HG03432 (cell line): ENCODE measurements around the gene RAB33A.
A peak's percentile ranks its signal among the peaks of the same experiment; 100 is the strongest.

Experiments
- ATAC-seq: cut with Tn5 transposase; IDR thresholded peaks from one replicate; pipeline ENCODE4 v1.9.1; 2021; ENCODE audit warnings: mild to moderate bottlenecking, moderate library complexity; ENCODE audit not compliant: unreplicated experiment

The RAB33A gene

DNA sequence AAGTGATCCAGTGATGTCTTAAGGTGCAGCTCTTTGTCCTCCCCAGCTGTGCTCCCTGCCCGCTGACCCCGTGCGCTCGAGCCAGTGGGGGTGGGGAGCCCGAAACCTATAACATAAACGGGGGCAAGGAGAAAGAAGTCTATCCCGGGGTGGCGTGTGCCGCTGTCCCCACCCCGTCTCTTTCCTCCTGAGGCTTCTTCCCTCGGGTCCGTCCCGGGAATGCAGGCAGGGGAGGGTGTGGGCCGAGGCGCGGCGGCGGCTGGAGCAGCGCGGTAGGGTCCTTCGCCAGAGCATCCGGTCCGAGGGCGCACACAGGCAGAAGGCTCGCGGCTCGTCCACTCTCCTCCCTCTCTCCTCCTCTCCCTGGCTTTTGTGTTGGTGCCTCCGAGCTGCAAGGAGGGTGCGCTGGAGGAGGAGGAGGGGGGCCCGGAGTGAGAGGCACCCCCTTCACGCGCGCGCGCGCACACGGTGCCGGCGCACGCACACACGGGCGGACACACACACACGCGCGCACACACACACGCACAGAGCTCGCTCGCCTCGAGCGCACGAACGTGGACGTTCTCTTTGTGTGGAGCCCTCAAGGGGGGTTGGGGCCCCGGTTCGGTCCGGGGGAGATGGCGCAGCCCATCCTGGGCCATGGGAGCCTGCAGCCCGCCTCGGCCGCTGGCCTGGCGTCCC is at the start of gene RAB33A:
Gene RAB33A (plus strand): TSS at position 517 of the 681 bp plus-strand sequence. CDS start 101 bp downstream, at position 618.
- ATAC-seq: peak; percentile 13

DNA sequence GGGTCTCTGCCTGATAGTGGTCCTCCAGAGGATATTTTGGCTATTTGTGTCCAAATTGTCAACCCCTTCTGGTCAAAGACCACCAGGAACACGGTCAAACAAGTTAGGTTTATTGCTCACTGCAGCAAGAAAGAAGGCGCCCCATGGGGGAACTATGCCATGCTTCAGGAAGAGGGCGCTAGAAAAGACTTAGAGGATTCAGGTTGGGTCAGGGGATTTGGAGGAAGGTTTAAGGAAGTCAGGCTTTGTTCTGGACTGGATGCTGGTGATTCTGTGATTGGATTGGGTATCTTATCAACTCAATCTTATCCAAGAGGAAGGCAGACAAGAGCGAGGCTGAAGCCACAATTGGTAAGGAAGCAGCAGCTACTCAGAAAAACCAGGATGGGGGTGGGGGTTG is 47.2 kb upstream of the RAB33A start:
- no peak for ATAC-seq

GRCh38 chrX:130125091-130125874 is 46.5 kb upstream of the RAB33A start:
- ATAC-seq: no peak

- no peak for ATAC-seq
These were observed 40.8 kb upstream of the RAB33A start for GRCh38 chrX:130130990-130131389.

DNA sequence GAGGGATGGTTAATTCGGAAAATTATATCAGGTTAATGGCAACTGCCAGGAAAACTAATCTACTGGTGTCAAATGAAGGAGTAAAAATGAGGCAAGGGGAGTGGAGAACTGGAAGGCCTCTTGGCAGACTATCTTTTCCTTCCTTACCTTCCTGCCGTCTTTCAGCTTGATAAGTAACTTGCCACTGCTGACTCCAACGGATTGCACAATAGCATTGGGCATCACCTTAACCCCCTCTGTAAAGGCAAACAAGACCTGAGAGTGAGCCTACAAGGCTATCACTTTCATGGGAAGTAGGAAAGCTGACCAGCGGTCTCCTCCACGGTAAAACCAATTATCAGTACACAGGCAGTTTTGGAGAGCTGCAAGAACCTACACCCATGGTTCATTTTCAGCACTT is 35.3 kb upstream of the RAB33A start:
- ATAC-seq: no peak

DNA sequence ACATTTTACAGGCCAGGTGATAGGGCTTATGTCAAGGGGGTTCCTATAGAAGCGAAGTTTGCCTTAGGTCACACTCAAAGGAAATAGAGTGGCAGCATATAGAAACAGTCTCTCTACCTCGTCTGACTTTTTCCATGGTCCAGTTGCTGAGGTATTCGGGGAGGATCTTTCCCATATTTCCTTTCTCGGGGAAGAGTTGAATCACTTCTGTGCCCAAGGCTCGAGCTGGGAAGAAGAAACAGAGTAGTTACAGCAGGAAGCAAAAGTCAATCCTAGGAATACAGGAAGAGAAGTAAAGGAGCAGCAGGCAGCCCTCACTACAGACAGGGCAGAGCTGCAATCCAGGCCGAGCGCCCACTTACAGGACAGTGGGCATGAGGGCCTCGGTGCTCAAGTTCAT is 34.8 kb upstream of the RAB33A start:
- ATAC-seq: no peak

DNA sequence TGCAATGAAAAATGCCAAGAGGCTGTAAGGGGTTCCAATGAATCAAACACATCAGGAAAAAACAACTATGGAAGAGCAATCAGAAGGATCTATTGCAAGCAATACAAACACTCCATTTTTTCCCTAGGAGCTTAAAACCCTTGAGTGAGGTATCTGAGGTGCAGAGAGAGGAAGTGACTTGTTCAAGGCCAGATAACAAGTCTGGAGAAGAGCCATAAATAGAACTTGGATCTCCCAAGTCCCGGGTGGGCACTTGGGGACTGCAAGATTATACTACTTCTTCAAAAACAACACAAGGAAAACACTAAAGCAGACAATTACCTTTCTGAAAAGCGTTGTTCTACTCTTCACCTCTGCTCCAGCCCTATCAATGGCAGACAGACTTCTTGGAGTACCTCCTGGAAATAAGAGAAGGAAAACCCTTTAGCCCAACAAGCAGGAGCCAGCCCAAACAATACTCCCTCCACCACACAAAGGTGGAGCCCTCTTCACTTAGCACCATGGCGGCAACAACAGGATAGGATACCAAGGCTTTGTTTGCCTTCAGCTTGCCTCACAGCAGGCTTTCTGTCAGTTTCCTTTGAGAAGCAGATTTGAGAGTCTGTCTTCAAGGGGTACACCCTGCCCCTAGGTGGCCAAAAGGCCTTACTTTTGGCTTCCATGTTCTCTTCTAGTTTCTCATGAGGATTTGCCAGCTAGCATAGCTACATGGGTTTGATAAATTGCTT is 32.1 kb upstream of the RAB33A start:
- no peak for ATAC-seq

- no peak for ATAC-seq
These were observed 27.3 kb upstream of the RAB33A start for GRCh38 chrX:130144509-130144908.

DNA sequence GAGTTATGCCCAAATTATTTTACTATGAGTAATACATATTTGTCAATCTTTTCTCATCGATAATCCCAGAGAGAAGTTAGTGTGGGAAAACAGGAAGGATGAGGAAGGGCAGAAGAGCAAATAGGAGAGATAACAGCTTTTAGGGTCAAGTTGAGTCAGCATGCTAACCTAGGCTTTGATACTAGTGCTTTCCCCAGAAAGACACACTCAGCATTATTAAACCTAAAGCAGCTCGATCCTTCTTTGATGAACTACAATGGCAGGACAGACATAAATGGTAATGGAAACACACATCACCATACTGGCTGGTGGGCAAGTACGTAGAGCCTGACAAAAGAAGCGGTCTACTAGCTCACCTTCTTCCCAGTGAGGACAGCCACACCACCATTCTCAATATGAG is 26.6 kb upstream of the RAB33A start:
- ATAC-seq: no peak

GRCh38 chrX:130147631-130148030 is 24.1 kb upstream of the RAB33A start:
- no peak for ATAC-seq

DNA sequence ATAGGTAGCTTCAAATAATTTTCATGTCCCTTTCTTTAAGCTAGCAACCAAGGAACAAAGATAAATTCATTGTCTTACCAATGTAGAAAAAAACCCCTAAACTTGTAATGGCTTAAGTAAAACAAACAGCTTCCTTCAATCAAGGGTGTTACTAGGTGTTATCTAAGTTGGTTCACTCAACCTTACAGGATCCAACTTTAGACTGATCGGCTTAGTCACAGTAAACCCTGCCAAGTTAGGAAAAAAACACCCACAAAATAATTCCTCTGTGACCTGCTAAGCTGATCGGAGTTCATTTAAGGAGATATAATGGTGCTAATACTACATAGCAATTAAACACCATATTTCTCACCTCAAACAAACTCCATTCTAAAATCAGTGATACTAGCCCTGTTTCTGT is 16.2 kb upstream of the RAB33A start:
- ATAC-seq: no peak

GRCh38 chrX:130158311-130158710 is 13.5 kb upstream of the RAB33A start:
- no peak for ATAC-seq

DNA sequence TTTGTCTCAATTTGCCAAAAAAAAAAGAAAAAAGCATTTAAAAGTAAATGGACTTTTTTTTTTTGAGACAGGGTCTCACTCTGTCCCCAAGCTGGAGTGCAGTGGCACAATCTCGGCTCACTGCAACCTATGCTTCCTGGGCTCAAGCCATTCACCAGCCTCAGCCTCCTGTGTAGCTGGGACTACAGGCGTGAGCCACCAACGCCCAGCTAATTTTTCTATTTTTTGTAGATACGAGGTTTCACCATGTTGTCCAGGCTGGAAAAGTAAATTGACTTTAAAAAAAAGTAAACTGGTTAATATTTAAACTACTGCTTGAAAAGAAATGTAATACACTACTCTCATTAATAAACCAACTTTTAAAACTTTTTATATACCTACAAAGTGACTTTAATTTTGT is 12.0 kb upstream of the RAB33A start:
- no peak for ATAC-seq

DNA sequence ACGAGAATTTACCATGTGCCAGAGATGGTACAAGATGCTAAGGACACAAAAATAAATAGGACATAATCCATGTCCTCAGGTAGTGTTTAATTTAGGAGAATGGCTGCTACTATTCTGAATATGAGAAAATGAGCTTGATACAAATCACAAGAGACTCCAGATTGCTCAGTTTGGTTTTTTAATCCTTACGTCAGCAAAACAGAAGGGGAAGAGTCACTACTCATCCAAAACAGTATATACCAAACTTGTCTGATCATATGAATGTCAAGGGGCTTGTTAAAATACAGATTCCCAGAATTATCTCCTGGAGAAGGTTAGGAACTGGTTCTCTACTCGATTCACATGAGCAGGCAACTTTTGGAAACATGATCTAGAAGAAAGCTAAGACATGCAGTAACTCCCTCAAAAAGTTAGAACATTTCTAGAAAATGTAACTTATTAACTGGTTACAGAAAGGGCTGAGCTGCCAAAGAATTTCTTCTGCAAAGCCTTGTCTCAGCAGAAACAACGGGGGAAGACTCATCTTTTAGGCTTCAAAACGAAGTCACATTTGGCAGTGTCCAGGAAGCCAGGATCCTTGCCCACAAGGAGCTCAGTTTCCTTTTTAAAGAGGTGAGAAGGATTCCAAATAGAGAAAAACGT is 9.5 kb upstream of the RAB33A start:
- no peak for ATAC-seq

- ATAC-seq: no peak
These were observed 8.4 kb upstream of the RAB33A start for GRCh38 chrX:130163398-130163797.

DNA sequence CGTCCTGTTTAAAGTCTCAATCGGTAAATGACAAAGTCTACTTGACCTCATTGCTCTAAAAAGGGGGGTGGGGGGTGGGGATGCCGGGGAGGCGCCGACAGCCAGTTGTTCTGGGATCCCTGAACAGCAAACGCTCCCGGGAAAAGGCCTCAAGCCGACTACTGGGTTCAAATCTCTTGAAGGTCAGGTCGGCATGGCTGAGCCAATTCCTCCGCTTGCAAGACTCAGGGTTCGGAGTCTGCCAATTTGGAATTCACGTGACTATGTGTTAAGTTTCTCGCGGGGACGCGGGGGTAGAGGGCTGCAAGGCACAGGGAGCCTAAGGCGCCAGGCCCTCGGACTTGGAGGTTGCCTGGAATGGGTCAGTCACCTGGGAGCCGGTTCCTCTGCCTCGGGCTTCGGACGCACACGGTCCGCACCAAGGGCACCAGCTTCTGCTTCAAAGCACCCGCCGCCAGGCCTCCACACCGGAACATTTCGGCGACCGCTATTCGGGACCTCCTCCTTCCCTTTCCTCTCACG is 6.5 kb upstream of the RAB33A start:
- ATAC-seq: no peak

DNA sequence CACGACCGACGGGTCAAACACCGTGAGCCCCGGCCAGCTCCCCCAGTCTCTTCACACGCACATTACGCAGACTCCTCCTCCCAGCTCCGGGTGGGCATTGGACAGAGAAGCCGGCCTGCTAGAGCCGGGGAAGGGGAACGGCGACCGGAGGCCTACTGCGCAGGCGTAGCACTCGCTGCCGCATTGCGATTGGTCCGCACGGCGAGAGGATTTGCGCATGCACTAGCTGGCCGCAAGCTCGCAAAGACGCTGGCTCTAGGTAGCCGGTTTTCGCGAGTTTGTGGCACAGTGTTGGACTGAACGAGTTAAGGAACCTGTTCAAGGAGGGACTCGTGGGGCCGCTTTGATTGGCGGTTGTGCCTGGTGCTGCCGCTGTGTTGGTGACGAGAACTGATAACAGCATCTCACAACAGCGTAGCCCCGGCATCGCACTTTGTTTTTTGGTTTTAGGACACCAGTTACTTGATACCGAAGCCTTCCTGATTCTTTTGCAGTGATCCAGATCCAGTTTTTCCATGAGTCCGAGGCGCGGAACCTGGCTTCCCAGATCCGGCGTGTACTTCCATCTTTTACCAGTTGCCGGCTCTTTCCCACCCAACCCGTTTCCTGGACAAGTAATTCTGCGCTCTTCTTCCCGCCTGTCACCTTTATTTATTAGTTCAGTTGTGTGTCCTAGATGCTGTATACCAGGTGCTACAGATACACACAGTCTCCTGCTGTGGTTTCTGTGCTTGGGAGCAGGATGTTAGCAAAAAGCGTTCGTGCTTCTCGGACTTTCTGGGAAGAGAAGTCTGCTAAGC is 5.9 kb upstream of the RAB33A start, which contains the start of gene AIFM1:
Gene AIFM1 (minus strand): TSS at position 139 of the 800 bp plus-strand sequence. CDS start 185 bp downstream, outside the sequence.
- peak; percentile 95 for ATAC-seq

DNA sequence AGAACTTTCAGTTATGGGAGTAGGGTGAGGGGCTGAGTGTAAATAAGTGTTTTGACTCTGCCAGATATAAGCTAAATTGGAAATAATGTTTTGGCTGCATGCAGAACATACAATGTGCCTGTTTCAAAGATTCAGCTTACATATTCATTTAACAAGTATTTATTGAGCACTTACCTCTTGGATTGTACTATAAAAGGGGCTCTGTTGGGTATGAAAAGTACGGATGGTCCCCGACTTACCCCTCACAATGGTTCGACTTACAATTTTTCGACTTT is 5.3 kb upstream of the RAB33A start:
- ATAC-seq: no peak

DNA sequence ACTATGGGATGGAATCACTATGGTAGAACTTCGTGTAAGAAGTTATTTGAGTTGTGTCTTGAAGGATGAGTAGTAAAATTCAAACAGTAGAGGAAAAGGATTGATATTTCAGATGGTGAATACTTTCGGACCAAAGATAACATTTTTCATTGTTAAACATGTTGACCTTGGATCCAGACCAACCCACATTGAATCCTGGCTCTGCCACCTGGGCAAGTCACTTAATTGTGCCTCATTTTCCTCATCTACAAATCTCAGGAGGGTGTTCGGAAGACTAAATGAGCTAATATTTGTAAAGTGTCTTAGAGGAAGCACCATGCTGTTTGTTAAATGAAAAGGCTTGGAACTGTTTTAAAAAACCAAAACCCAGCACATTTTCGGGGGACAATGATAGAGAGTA is 4.7 kb upstream of the RAB33A start:
- ATAC-seq: no peak

GRCh38 chrX:130170752-130171445 is 863 bp upstream of the RAB33A start:
- peak; percentile 85 for ATAC-seq
